GM12878 (cell line): ENCODE results near the gene BTBD9. TPM values are rescaled to one million over a fixed set of nuclear protein-coding genes. Genes with fewer than 3 reads are reported as not detected.

Experiments used
- ATAC-seq: fragments of 200-7000 bp; cut with Tn5 transposase; 3 replicates; pipeline ENCODE4 v1.9.1; 2020; ENCODE audit warnings: mild to moderate bottlenecking, moderate library complexity
- BruUV-seq: library from RNA; stranded (reverse); fragments of 400-500 nt; replicated peaks from 2 replicates; lab custom pipeline; 2021; lab: Mats Ljungman, UMichigan
- CTCF ChIA-PET: fragments of 300-600 bp; sonication (Branson Sonifier 250); formaldehyde crosslinking; extraction: SDS; loops from one replicate; lab custom pipeline; 2021; ENCODE audit warnings: inconsistent platforms; lab: Yijun Ruan, JAX
- POLR2A ChIA-PET: fragments of 350-600 bp; formaldehyde crosslinking; extraction: SDS; loops from one replicate; lab custom pipeline; 2021; ENCODE audit warnings: inconsistent platforms; lab: Charles Lee
- RAD21 ChIA-PET: fragments of 300-600 bp; sonication (Branson Sonifier 250); formaldehyde crosslinking; loops from one replicate; lab custom pipeline; 2023; ENCODE audit warnings: antibody characterized with exemption; ENCODE audit not compliant: unreplicated experiment; lab: Charles Lee
- SMC1A ChIA-PET: fragments of 300-600 bp; sonication (Branson Sonifier 250); formaldehyde crosslinking; loops from one replicate; lab custom pipeline; 2023; ENCODE audit not compliant: unreplicated experiment, uncharacterized antibody; lab: Charles Lee
- DNase-seq: peaks from one replicate; pipeline ENCODE4 v3.0.0-alpha.2; 2011; ENCODE audit warnings: low read depth, low spot score
- FAIRE-seq: peaks from 3 replicates; lab custom pipeline; 2011; peaks lifted over from hg19 to GRCh38; lab: Jason Lieb, UNC
- H2AFZ ChIP-seq: 2 replicates; pipeline ENCODE4 v1.6.0; 2011; ENCODE audit warnings: low read depth, low read length, control low read depth; ENCODE audit not compliant: control insufficient read depth
- H3K27ac ChIP-seq: 2 replicates; pipeline ENCODE4 v1.5.1; 2011; ENCODE audit warnings: control low read depth; ENCODE audit not compliant: control insufficient read depth, insufficient read depth
- H3K27me3 ChIP-seq, 2 experiments: replicated peaks in 1 of 2; 2 replicates each; pipeline versions ENCODE4 v1.6.0 to v1.6.1; 2011; ENCODE audit warnings: low read length in 1 of 2; ENCODE audit not compliant: control insufficient read depth in 2 of 2, insufficient read depth in 2 of 2
- H3K36me3 ChIP-seq, 2 experiments: 2 replicates each; pipeline ENCODE4 v1.5.1; 2011; ENCODE audit warnings: low read length in 1 of 2; ENCODE audit not compliant: control insufficient read depth in 2 of 2, insufficient read depth in 2 of 2
- H3K4me1 ChIP-seq: 2 replicates; pipeline ENCODE4 v1.6.1; 2011; ENCODE audit warnings: mild to moderate bottlenecking, low read length, moderate library complexity, mixed read lengths; ENCODE audit not compliant: control insufficient read depth, insufficient read depth
- H3K4me2 ChIP-seq: 2 replicates; pipeline ENCODE4 v1.6.0; 2011; ENCODE audit warnings: control low read depth; ENCODE audit not compliant: control insufficient read depth, insufficient read depth
- H3K4me3 ChIP-seq: fragments of 200-600 bp; sonication (generic); 2 replicates; pipeline ENCODE4 v1.5.1; 2016
- H3K79me2 ChIP-seq: 2 replicates; pipeline ENCODE4 v1.6.0; 2011; ENCODE audit warnings: low read length; ENCODE audit not compliant: control insufficient read depth, insufficient read depth
- H3K9ac ChIP-seq: 2 replicates; pipeline ENCODE4 v1.8.0; 2011; ENCODE audit warnings: low read length, control low read depth, mixed read lengths; ENCODE audit not compliant: control insufficient read depth, insufficient read depth
- H3K9me3 ChIP-seq: replicated peaks from 3 replicates; pipeline ENCODE4 v1.5.1; 2011; ENCODE audit warnings: mild to moderate bottlenecking, low read length; ENCODE audit not compliant: control insufficient read depth, insufficient read depth
- H4K20me1 ChIP-seq: 2 replicates; pipeline ENCODE4 v1.6.0; 2011; ENCODE audit not compliant: control insufficient read depth, insufficient read depth
- BACH1 ChIP-seq: fragments of 450-650 bp; IDR thresholded peaks from 2 replicates; pipeline ENCODE4 v1.6.1; 2017; ENCODE audit warnings: mild to moderate bottlenecking, borderline replicate concordance
- CBX5 ChIP-seq: sonication (generic); IDR thresholded peaks from 2 replicates; pipeline ENCODE4 v1.6.1; 2016; ENCODE audit warnings: low read depth, moderate library complexity, mild to moderate bottlenecking, inconsistent platforms
- ETV6 ChIP-seq, 2 experiments: fragments of 450-650 bp in 1 of 2; IDR thresholded peaks in 1 of 2; conservative IDR thresholded peaks in 1 of 2; 2 replicates each; pipeline ENCODE4 v1.6.1; 2014; ENCODE audit warnings: antibody characterized with exemption in 1 of 2, borderline replicate concordance in 1 of 2, low read depth in 1 of 2, mild to moderate bottlenecking in 1 of 2, moderate library complexity in 1 of 2
- JUNB ChIP-seq: IDR thresholded peaks from 2 replicates; pipeline ENCODE4 v1.6.1; 2016; ENCODE audit warnings: antibody characterized with exemption, mild to moderate bottlenecking
- KDM1A ChIP-seq: fragments of 200-600 bp; sonication (generic); IDR thresholded peaks from 2 replicates; pipeline ENCODE4 v1.6.1; 2016; ENCODE audit warnings: borderline replicate concordance
- MYC ChIP-seq: IDR thresholded peaks from 2 replicates; pipeline ENCODE4 v1.6.1; 2011; ENCODE audit warnings: mild to moderate bottlenecking, low read length, moderate library complexity, inconsistent platforms; ENCODE audit not compliant: insufficient read depth, insufficient replicate concordance, insufficient read length, severe bottlenecking
- NR2F1 ChIP-seq: fragments of 450-650 bp; conservative IDR thresholded peaks from 2 replicates; pipeline ENCODE4 v1.6.1; 2017; ENCODE audit warnings: mild to moderate bottlenecking
- PAX5 ChIP-seq: IDR thresholded peaks from 2 replicates; pipeline ENCODE4 v1.6.1; 2011; ENCODE audit warnings: low read depth, low read length, borderline replicate concordance
- ZNF274 ChIP-seq: IDR thresholded peaks from one replicate; pipeline ENCODE4 v1.8.0; 2011; ENCODE audit not compliant: insufficient read length, insufficient read depth
- ZNF384 ChIP-seq: IDR thresholded peaks from 2 replicates; pipeline ENCODE4 v1.6.1; 2012; ENCODE audit warnings: low read depth, mild to moderate bottlenecking, low read length, improper control_type of control experiment, borderline replicate concordance
- WGBS: methylation state at CpG from one replicate; pipeline ENCODE4 v1.1.6; 2016; ENCODE audit warnings: low lambda C conversion rate; ENCODE audit not compliant: insufficient replicate concordance, insufficient coverage; ENCODE audit errors: missing lambda C conversion rate; 5-methylcytosine and 5-hydroxymethylcytosine counted together
- in situ Hi-C: fragments of 300-500 bp; cut with MboI; formaldehyde crosslinking; loops from 9 replicates; pipeline ENCODE4 v1.14.3; 2018; ENCODE audit warnings: mixed read lengths
- intact Hi-C: fragments of 100-400 bp; cut with micrococcal nuclease; formaldehyde crosslinking; loops from one replicate; pipeline ENCODE4 v1.14.2; 2022; ENCODE audit not compliant: unreplicated experiment
- polyA plus RNA-seq, 11 experiments: library from polyadenylated mRNA; depleted of rRNA in 4 of 11; unstranded in 6 of 11; stranded (reverse) in 5 of 11; fragments of >200 nt; fragmentation: Nextera tagmentation in 4 of 11; fragmentation: Illumina TruSeq in 1 of 11; extraction: Ambion mirVana in 4 of 11; extraction: Trizol in 1 of 11; gene quantifications; 1 replicate in 1 of 11; 2 replicates in 10 of 11; pipeline versions ENCODE4 v1.2.1 to v1.2.3, GENCODE V29; 2011 to 2016; ENCODE audit warnings: inconsistent platforms in 2 of 11, missing spikeins in 2 of 11, low read depth in 1 of 11
- total RNA-seq, 4 experiments: library from RNA; depleted of rRNA in 3 of 4; stranded (reverse); fragments of >200 nt in 3 of 4; fragmentation: Illumina TruSeq in 1 of 4; extraction: Trizol in 1 of 4; gene quantifications; 2 replicates each; pipeline versions ENCODE4 v1.2.1 to v1.2.3, GENCODE V29; 2013 to 2021

The BTBD9 gene
- total and polyA plus RNA-seq, 10 of the 15 experiments (the other 5 are each of a cell fraction or from before 2014, with no cell fraction given), result 0.22 to 8.6 (median 4.6) TPM

- WGBS, result 100% methylated on average over 4 of the region's 5 CpGs
- SMC1A ChIA-PET, result interaction anchor here (1.8 kb wide), 1 partner anchor 65 kb away, joined by 4 read pairs; no protein-coding TSS in a partner anchor
- no TSS peak for BruUV-seq
- TF ChIP-seq ETV6 (conservative IDR thresholded peaks at IDR 0.05 in 1 of 2, IDR thresholded peaks at IDR 0.05 in 1 of 2; ENCODE audit: borderline replicate concordance in 1 of 2, low read depth in 1 of 2), result no peak
- no peak for TF ChIP-seq ZNF274
- Histone ChIP-seq H4K20me1 (no peaks in the 10 kb centered on the region), H3K4me2 (no peak overlapping the region), H3K4me1 (no peaks in the 10 kb centered on the region), H3K27me3 (no peaks in the 10 kb centered on the region), H3K9me3 (no peaks in the 10 kb centered on the region), H3K4me3 (no peak overlapping the region), H3K9ac (no peak overlapping the region), H2AFZ (no peak overlapping the region), H3K79me2 (no peaks in the 10 kb centered on the region), H3K27ac (no peak overlapping the region), H3K36me3 (no peaks in the 10 kb centered on the region)
- FAIRE-seq (no peak), ATAC-seq (no peak), DNase-seq (no peak)
- POLR2A ChIA-PET, result no interaction called here
- in situ Hi-C loops, result no loop called here
- intact Hi-C loops, result no loop called here
- RAD21 ChIA-PET, result no interaction called here
- CTCF ChIA-PET, result interaction anchor here (0.7 to 2.1 kb wide), 5 partner anchors 9 to 676 kb away, joined by 3 to 7 read pairs (median 3); no protein-coding TSS in a partner anchor
These were observed 133.9 kb downstream of the BTBD9 start for GRCh38 chr6:38505826-38506225.

DNA sequence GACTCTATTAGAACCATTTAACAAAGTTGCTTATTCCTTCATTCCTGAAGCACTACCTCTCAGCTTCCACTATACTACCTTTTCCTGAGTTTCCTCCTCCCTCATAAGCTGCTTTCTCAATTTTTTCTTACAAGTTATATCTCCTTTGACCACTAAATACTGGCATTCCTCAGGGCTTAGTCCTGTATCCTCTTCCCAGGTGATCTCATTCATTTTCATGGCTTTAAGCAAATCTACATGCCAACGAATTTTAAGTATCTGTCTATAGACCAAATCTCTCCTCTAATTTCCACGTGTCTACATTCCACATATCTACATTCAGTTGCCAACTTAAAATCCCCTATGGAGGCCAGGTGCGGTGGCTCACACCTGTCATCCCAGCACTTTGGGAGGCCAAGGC, 134.7 kb downstream of the BTBD9 start:
- POLR2A ChIA-PET, result no interaction called here
- no peak for FAIRE-seq

More for the DNA sequence above, 134.7 kb downstream of the BTBD9 start:
- no peak overlapping the region for H3K4me2 ChIP-seq
- H3K27me3 ChIP-seq, result no peaks in the 10 kb centered on the region
- TF ChIP-seq NR2F1, result no peak
- TF ChIP-seq CBX5, result no peak
- TF ChIP-seq MYC, result no peak
- no peak for TF ChIP-seq ZNF384
- TF ChIP-seq PAX5, result no peak
- TF ChIP-seq BACH1, result no peak
- no peak for TF ChIP-seq JUNB
- no peak for TF ChIP-seq KDM1A
- intact Hi-C loops, result no loop called here
- SMC1A ChIA-PET, result no interaction called here
- no peak overlapping the region for H3K27ac ChIP-seq
- no peak overlapping the region for H3K4me3 ChIP-seq
- RAD21 ChIA-PET, result no interaction called here
- 54% methylated on average over 3 of the region's 3 CpGs for WGBS
- H3K36me3 ChIP-seq, result no peaks in the 10 kb centered on the region
- H3K79me2 ChIP-seq, result no peaks in the 10 kb centered on the region
- in situ Hi-C loops, result no loop called here
- H2AFZ ChIP-seq, result no peak overlapping the region
- H3K4me1 ChIP-seq, result no peaks in the 10 kb centered on the region
- H3K9ac ChIP-seq, result no peak overlapping the region
- BruUV-seq, result no TSS peak
- H4K20me1 ChIP-seq, result no peaks in the 10 kb centered on the region
- DNase-seq (no peak), ATAC-seq (no peak)
- no peaks in the 10 kb centered on the region for H3K9me3 ChIP-seq
- CTCF ChIA-PET, result interaction anchor here (2.1 kb wide), 1 partner anchor 11 kb away, joined by 7 read pairs; no protein-coding TSS in a partner anchor
